Gastroesophageal sphincter (tissue), 3 donors: ENCODE results near the gene CLIC4.

Experiments
- EP300 ChIP-seq: sonication (generic); formaldehyde crosslinking; IDR thresholded peaks from one replicate; pipeline ENCODE4 v1.6.1; 2017; ENCODE audit warnings: antibody characterized with exemption, mild to moderate bottlenecking
- POLR2A ChIP-seq, 2 donors: fragments of 450-650 bp; IDR thresholded peaks; one replicate each; pipeline ENCODE4 v1.6.1; 2017; ENCODE audit warnings: antibody characterized with exemption in 2 of 2, mild to moderate bottlenecking in 2 of 2, moderate library complexity in 1 of 2
- POLR2AphosphoS5 ChIP-seq: sonication (generic); formaldehyde crosslinking; IDR thresholded peaks from one replicate; pipeline ENCODE4 v1.6.1; 2017; ENCODE audit warnings: antibody characterized with exemption
- TF ChIP-seq, protein P1 (sequence below), 4 experiments: fragments of 200-600 bp in 2 of 4; fragments of 450-650 bp in 2 of 4; sonication (generic) in 1 of 4; IDR thresholded peaks; one replicate each; pipeline ENCODE4 v1.5.1; 2017 to 2019; ENCODE audit warnings: antibody characterized with exemption in 4 of 4, mild to moderate bottlenecking in 2 of 4, moderate library complexity in 2 of 4

DNA sequence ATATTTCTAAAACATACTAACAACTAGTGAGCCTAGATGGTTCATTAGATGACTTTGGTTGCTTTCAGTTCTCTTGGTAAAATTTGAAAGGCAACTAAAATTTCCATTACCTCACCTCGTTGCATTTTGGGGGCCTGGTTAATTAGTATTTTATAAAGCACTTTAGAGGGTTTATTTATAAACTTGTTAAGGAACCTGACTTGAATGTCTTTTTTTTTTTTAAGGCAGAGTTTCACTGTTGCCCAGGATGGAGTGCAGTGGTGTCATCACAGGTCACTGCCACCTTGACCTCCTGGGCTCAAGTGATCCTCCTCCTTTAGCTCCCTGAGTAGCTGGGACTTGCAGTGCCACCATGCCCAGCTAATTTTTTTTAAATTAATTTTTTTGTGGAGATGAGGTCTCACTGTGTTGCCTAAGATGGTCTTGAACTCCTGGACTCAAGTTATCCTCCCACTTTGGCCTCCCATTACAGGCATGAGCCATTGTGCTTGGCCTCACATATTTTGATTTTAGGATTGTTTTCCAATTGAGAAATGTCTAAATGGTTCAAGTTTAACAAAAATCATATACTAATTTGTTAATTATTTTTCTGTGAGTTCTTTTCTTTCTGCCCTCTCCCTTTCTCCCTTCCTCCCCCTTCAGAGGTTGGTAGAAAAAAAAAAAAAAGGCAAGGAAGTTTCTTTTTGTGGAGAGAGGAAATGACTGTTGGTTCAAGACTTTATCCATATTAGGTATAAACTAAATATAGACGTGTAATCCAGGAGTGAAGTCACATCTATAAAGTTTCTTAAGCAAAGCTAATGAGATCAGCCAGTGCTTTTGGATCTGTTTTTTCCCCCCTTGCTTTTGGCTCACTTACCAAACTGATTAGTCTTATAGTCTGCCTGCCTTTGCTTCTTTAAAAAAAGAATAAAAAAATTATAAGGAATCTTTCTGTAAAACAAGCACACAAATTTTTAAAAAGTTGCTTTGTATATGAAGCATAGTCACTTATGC is 24.7 kb downstream of the CLIC4 start:
- TF ChIP-seq POLR2AphosphoS5 (peak; percentile 74), POLR2A (IDR thresholded peaks at IDR 0.05) (no peak), EP300 (no peak)
- TF ChIP-seq, protein P1, sequence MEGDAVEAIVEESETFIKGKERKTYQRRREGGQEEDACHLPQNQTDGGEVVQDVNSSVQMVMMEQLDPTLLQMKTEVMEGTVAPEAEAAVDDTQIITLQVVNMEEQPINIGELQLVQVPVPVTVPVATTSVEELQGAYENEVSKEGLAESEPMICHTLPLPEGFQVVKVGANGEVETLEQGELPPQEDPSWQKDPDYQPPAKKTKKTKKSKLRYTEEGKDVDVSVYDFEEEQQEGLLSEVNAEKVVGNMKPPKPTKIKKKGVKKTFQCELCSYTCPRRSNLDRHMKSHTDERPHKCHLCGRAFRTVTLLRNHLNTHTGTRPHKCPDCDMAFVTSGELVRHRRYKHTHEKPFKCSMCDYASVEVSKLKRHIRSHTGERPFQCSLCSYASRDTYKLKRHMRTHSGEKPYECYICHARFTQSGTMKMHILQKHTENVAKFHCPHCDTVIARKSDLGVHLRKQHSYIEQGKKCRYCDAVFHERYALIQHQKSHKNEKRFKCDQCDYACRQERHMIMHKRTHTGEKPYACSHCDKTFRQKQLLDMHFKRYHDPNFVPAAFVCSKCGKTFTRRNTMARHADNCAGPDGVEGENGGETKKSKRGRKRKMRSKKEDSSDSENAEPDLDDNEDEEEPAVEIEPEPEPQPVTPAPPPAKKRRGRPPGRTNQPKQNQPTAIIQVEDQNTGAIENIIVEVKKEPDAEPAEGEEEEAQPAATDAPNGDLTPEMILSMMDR (IDR thresholded peaks at IDR 0.05): no peak
